Neutrophil (primary cell): ENCODE results near the gene TIMM44.

Experiments
- H3K27ac ChIP-seq: fragments of 200-600 bp; sonication (generic); 2 replicates; pipeline ENCODE4 v1.5.1; 2016; ENCODE audit warnings: mild to moderate bottlenecking, moderate library complexity
- H3K27me3 ChIP-seq: fragments of 200-600 bp; sonication (generic); 2 replicates; pipeline ENCODE4 v1.6.0; 2016; ENCODE audit warnings: mild to moderate bottlenecking
- H3K36me3 ChIP-seq: fragments of 200-600 bp; sonication (generic); 2 replicates; pipeline ENCODE4 v1.5.1; 2017
- H3K4me1 ChIP-seq, 2 experiments: fragments of 200-600 bp in 1 of 2; sonication (generic) in 1 of 2; 1 replicate in 1 of 2; 2 replicates in 1 of 2; pipeline versions ENCODE4 v1.5.1 to v1.6.1; 2013 to 2016; ENCODE audit warnings: low read depth in 1 of 2, low read length in 1 of 2, mild to moderate bottlenecking in 1 of 2, moderate library complexity in 1 of 2; ENCODE audit not compliant: control insufficient read depth in 1 of 2, insufficient read depth in 1 of 2
- H3K4me3 ChIP-seq, 2 experiments: fragments of 200-600 bp in 1 of 2; sonication (generic) in 1 of 2; 1 replicate in 1 of 2; 2 replicates in 1 of 2; pipeline ENCODE4 v1.5.1; 2013 to 2016; ENCODE audit warnings: low read depth in 1 of 2, low read length in 1 of 2, mild to moderate bottlenecking in 1 of 2, moderate library complexity in 1 of 2
- H3K9me3 ChIP-seq: fragments of 200-600 bp; sonication (generic); 2 replicates; pipeline ENCODE4 v1.5.1; 2016
- CTCF ChIP-seq: fragments of 200-600 bp; sonication (generic); IDR thresholded peaks from 2 replicates; pipeline ENCODE4 v1.5.1; 2016; ENCODE audit warnings: antibody characterized with exemption

The TIMM44 gene

GRCh38 chr19:7986321-7987113 is 43.1 kb upstream of the TIMM44 start:
- Histone ChIP-seq H3K27me3 (no peaks in the 10 kb centered on the region), H3K4me3 (no peak overlapping the region), H3K9me3 (no peaks in the 10 kb centered on the region), H3K36me3 (peaks cover 96% of the 10 kb centered on the region), H3K27ac (no peak overlapping the region), H3K4me1 (no peaks in the 10 kb centered on the region)
- no peak for TF ChIP-seq CTCF

DNA sequence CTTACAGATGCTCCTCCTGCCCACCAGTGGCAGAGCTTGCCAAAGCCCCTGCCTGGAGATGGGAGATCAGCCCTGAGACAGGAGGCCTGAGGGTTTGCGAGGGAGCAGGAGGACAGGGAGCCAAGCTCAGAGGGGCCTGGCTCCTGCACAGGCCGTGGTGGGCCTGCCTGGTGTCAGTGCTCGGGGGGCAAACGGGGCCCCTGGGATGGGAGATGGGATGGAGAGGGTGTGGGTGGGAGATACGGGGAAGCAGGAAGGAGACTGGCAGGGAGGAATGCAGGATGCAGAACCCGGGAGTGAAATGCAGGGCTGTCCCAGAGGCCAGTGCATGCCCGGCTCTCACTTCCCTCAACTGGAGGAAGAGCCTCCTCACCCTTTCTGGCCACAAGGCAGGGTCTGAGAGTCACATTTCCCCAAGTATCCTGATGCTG is 42.0 kb upstream of the TIMM44 start:
- no peak for TF ChIP-seq CTCF
- Histone ChIP-seq H3K27me3 (no peaks in the 10 kb centered on the region), H3K36me3 (peaks cover 95% of the 10 kb centered on the region), H3K4me1 (no peaks in the 10 kb centered on the region), H3K27ac (no peak overlapping the region), H3K4me3 (no peak overlapping the region), H3K9me3 (no peaks in the 10 kb centered on the region)

GRCh38 chr19:7983995-7984837 is 40.8 kb upstream of the TIMM44 start:
- no peak for TF ChIP-seq CTCF
- peaks cover 95% of the 10 kb centered on the region for H3K36me3 ChIP-seq
- H3K27ac ChIP-seq = no peak overlapping the region
- no peaks in the 10 kb centered on the region for H3K27me3 ChIP-seq
- no peaks in the 10 kb centered on the region for H3K4me1 ChIP-seq
- no peak overlapping the region for H3K4me3 ChIP-seq
- no peaks in the 10 kb centered on the region for H3K9me3 ChIP-seq

DNA sequence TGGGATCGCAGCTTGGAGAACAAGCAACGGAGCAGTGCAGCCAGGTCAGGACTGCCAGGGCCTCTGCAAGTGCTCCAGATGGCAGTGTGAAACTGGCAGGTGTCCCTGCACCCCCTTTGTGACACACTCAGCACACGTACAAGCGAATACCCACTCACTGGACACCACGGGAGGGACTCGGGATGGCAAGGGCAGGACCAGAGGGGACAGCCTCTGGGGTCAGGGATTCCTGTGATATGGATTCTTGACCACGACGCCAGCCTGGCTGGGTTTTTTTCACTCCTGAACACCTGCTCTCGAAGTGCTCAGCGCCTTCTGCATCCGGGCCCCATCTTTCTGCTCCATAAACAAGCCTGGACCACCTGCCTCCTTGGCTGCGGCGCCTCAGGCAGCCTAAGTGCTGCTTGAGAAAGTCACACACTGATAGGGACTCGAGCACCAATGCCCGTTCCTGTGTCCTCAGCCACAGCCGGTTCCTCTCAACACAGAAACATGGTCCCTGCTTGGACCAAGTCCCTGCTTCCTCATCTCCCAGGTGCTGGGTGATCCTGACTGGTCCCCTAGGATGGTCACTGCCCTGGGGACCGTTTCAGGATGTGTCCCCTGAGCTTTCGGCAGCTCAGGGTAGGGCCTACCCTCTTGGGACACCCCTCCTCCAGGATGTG is 40.0 kb upstream of the TIMM44 start:
- Histone ChIP-seq H3K9me3 (no peaks in the 10 kb centered on the region), H3K4me1 (no peaks in the 10 kb centered on the region), H3K27ac (no peak overlapping the region), H3K36me3 (peaks cover 95% of the 10 kb centered on the region), H3K4me3 (no peak overlapping the region), H3K27me3 (no peaks in the 10 kb centered on the region)
- no peak for TF ChIP-seq CTCF

- H3K4me1 ChIP-seq = no peaks in the 10 kb centered on the region
- peaks cover 95% of the 10 kb centered on the region for H3K36me3 ChIP-seq
- H3K9me3 ChIP-seq = no peaks in the 10 kb centered on the region
- H3K4me3 ChIP-seq = no peak overlapping the region
- H3K27me3 ChIP-seq = no peaks in the 10 kb centered on the region
- no peak for TF ChIP-seq CTCF
- H3K27ac ChIP-seq = no peak overlapping the region
Observed at GRCh38 chr19:7982651-7983099, 39.2 kb upstream of the TIMM44 start.
